Heart left ventricle (tissue), 16 donors: ENCODE data around the gene SCN8A. TPM values are rescaled to one million over a fixed set of nuclear protein-coding genes. Genes with fewer than 3 reads are reported as not detected.

ENCODE experiments used
- ATAC-seq, 4 donors: fragments of 200-7000 bp; cut with Tn5 transposase; one replicate each; pipeline ENCODE4 v1.9.1; 2020 to 2022; ENCODE audit warnings: moderate library complexity in 4 of 4, mild to moderate bottlenecking in 3 of 4, moderate number of reproducible peaks in 1 of 4
- DNase-seq, 5 donors: peaks; one replicate each; pipeline ENCODE4 v3.0.0-alpha.2; 2020
- H3K27ac ChIP-seq, 12 donors: fragments of 200-600 bp; sonication (generic) in 4 of 12; one replicate each; pipeline versions ENCODE4 v1.5.0 to v1.8.0; 2016 to 2022; ENCODE audit warnings: mild to moderate bottlenecking in 2 of 12
- H3K27me3 ChIP-seq, 9 donors: fragments of 200-600 bp; sonication (generic) in 2 of 9; one replicate each; pipeline versions ENCODE4 v1.5.1 to v1.8.0; 2016 to 2022; ENCODE audit warnings: mild to moderate bottlenecking in 3 of 9
- H3K36me3 ChIP-seq, 9 donors: fragments of 200-600 bp; sonication (generic) in 2 of 9; one replicate each; pipeline versions ENCODE4 v1.5.0 to v1.8.0; 2018 to 2022; ENCODE audit warnings: mild to moderate bottlenecking in 2 of 9
- H3K4me1 ChIP-seq, 12 donors: fragments of 200-600 bp; sonication (generic) in 4 of 12; one replicate each; pipeline versions ENCODE4 v1.5.0 to v1.8.0; 2016 to 2022; ENCODE audit warnings: mild to moderate bottlenecking in 3 of 12
- H3K4me3 ChIP-seq, 12 donors: fragments of 200-600 bp; sonication (generic) in 4 of 12; one replicate each; pipeline versions ENCODE4 v1.5.0 to v1.8.0; 2017 to 2022; ENCODE audit warnings: mild to moderate bottlenecking in 9 of 12, moderate library complexity in 4 of 12
- H3K9me3 ChIP-seq, 12 donors: fragments of 200-600 bp; sonication (generic) in 4 of 12; one replicate each; pipeline versions ENCODE4 v1.5.0 to v1.8.0; 2016 to 2022; ENCODE audit warnings: mild to moderate bottlenecking in 1 of 12
- CTCF ChIP-seq, 12 donors: fragments of 200-600 bp; sonication (generic) in 4 of 12; IDR thresholded peaks; one replicate each; pipeline versions ENCODE4 v1.5.0 to v1.8.0; 2018 to 2022; ENCODE audit warnings: antibody characterized with exemption in 12 of 12, mild to moderate bottlenecking in 5 of 12
- POLR2A ChIP-seq, 2 donors: fragments of 450-650 bp; IDR thresholded peaks; one replicate each; pipeline ENCODE4 v1.6.1; 2017; ENCODE audit warnings: antibody characterized with exemption in 2 of 2, mild to moderate bottlenecking in 2 of 2, moderate library complexity in 2 of 2
- WGBS, 4 donors: extraction: QIAGEN DNeasy Blood & Tissue Kit in 2 of 4; methylation state at CpG; one replicate each; pipeline versions ENCODE4 v1.1.5 to v1.1.7; 2013 to 2018; 5-methylcytosine and 5-hydroxymethylcytosine counted together
- intact Hi-C, 10 donors: fragments of 100-400 bp; cut with DNase I; formaldehyde crosslinking; loops; one replicate each; pipeline versions ENCODE4 v1.11.1 to v1.14.2; 2022
- polyA plus RNA-seq, 2 donors: library from polyadenylated mRNA; stranded (reverse); fragments of 200-250 nt; gene quantifications; one replicate each; pipeline ENCODE4 v1.2.3, GENCODE V29; 2013
- total RNA-seq, 9 donors: library from RNA; depleted of rRNA in 2 of 9; stranded (reverse); fragments of >200 nt in 2 of 9; fragmentation: NEBNext Ultra II Directional in 3 of 9; extraction: Animal tissue kit (Norgen Biotek cat#: 25700) in 3 of 9; gene quantifications; one replicate each; pipeline versions ENCODE4 v1.1.0 to v1.2.4, GENCODE V29; 2016 to 2023
- donor health status: ischemic (EF 13 %, LVEDD 7.1; RV severe dilation, severe dysfunction).
- donor health status: healthy with polysubstance abuse.
- donor health status: DM: no; HTN: yes; CAD: no.
- donor health status: DM: no; HTN: no; CAD: no.
- donor health status: ischemic (EF 25% LVEDD 6.9; RV normal size, moderate dysfunction).
- donor health status: ischemic (EF 25% LVEDD 5.7; RV mildly dilated, moderate dysfunction).
- donor health status: healthy.
- donor health status: DM: yes; HTN: yes; CAD: no.
- donor health status: ischemic (EF 35%, LVEDD 5.7; RV mildly dilated, moderate dysfunction).
- donor health status: nonischemic (EF 11% LVEDD 7.7; RV severe dilation, severe dysfunction).
- donor health status: DM: yes; HTN: yes; CAD: no.
- donor health status: PGD.
- donor health status: ischemic (EF 29% LVEDD 5.4; RV normal size, mild dysfunction).
- donor health status: nonischemic (EF 23%, LVEDD 6.1; RV moderate dilation, normal function).

Gene SCN8A
- total and polyA plus RNA-seq, 11 donors: 0.17 to 0.97 (median 0.32) TPM

DNA sequence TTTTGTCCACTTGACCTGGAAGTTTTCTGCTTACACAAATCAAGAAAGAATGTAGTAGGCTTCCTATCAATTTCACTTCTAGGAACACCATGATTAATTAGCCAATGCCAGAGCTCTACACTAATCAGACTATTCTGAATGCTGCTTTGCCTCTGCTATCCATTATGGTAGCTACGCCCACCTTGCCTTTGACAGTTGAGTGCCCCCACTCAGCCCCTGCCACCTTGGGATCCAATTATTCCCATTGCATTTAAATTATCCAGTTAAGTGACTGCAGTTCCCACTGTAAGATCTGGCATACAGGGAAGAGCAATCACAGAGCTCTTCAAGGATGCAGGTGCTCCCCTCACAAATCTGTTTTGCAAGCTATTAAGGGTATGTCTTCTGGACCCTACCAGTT lies 210.0 kb downstream of the SCN8A start:
- 73 to 100% (median 94%) methylated on average over 1 of the region's 1 CpG for WGBS, 4 donors
- no peaks in the 10 kb centered on the region for H3K36me3 ChIP-seq
- intact Hi-C loops: no loop called here
- H3K4me1 ChIP-seq: no peaks in the 10 kb centered on the region
- ATAC-seq: no peak
- H3K4me3 ChIP-seq: no peak overlapping the region
- DNase-seq: no peak
- H3K27ac ChIP-seq: no peak overlapping the region
- H3K9me3 ChIP-seq: no peaks in the 10 kb centered on the region
- TF ChIP-seq CTCF (IDR thresholded peaks at IDR 0.05) (no peak), POLR2A (IDR thresholded peaks at IDR 0.05) (no peak)
- no peaks in the 10 kb centered on the region for H3K27me3 ChIP-seq

DNA sequence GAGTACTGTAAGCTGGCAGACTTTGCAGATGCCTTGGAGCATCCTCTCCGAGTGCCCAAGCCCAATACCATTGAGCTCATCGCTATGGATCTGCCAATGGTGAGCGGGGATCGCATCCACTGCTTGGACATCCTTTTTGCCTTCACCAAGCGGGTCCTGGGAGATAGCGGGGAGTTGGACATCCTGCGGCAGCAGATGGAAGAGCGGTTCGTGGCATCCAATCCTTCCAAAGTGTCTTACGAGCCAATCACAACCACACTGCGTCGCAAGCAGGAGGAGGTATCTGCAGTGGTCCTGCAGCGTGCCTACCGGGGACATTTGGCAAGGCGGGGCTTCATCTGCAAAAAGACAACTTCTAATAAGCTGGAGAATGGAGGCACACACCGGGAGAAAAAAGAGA lies 215.9 kb downstream of the SCN8A start:
- 92 to 95% (median 94%) methylated on average over 16 of the region's 16 CpGs for whole genome bisulfite sequencing, 4 donors
- ATAC-seq: no peak
- peaks cover 0 to 4% (median 0%) of the 10 kb centered on the region in 12 donors for H3K4me1 ChIP-seq
- no peaks in the 10 kb centered on the region for H3K9me3 ChIP-seq
- H3K27me3 ChIP-seq: no peaks in the 10 kb centered on the region
- DNase-seq: no peak
- no peak overlapping the region for H3K4me3 ChIP-seq
- H3K27ac ChIP-seq: no peak overlapping the region
- intact Hi-C loops: no loop called here
- no peaks in the 10 kb centered on the region for H3K36me3 ChIP-seq
- TF ChIP-seq CTCF (IDR thresholded peaks at IDR 0.05): no peak
- TF ChIP-seq POLR2A (IDR thresholded peaks at IDR 0.05): no peak

GRCh38 chr12:51809193-51809592 lies 218.2 kb downstream of the SCN8A start:
- Histone ChIP-seq H3K4me1 (peaks cover 0 to 8% (median 0%) of the 10 kb centered on the region in 12 donors), H3K27me3 (no peaks in the 10 kb centered on the region), H3K4me3 (no peak overlapping the region), H3K36me3 (no peaks in the 10 kb centered on the region), H3K27ac (no peak overlapping the region), H3K9me3 (no peaks in the 10 kb centered on the region)
- ATAC-seq (no peak), DNase-seq (no peak)
- intact Hi-C loops: no loop called here
- no peak for TF ChIP-seq CTCF (IDR thresholded peaks at IDR 0.05)
- TF ChIP-seq POLR2A (IDR thresholded peaks at IDR 0.05): no peak
- 79 to 86% (median 82%) methylated on average over 3 of the region's 3 CpGs for WGBS, 4 donors

DNA sequence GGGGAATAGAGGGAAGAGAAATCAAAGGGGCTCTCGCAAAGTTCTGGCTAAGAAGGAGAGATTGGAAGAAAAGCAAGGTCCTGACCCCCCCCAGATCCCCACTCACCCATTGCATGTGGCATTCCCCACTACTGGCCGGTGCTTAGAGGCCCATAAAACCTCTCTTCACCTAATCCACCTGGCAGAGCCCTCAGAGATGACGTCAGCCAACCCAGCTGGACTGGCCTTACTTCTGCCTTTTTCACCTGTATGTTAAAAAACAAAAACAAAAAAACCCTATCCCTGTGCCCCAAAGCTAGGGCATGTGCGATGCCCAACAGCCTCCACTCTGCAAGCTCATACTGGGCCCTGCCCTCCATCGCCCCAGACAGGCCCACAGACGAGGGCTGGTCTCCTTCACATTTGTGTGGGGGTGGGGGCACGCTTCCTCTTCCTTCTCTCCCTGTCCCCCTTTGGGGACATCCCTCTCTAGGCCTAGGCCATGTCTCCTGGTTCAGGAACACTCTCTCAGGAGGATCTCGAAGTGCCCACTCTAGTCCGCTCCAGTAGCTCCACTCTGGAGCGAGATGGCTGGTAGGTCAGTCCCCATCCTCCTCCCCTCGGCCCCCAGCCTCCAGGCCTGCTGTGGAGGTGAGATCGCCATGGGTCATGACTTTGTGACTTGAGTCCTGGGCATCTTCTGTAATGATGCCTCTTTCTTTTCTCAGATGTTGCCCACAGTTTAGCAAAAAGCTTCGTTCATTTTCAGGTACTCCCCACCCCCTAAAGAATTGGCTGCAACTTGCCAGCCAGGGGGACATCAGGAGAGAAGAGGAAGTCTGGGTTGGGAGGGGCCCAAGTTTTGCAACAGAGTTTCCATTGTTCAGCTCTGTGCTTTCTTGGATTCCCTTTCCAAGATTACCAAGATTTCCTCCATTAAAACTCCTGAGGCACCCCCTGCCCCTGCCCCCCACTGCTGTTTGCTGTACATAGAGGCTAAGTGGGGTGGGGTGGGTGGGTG lies 220.5 kb downstream of the SCN8A start:
- DNase-seq (no peak), ATAC-seq (no peak)
- Histone ChIP-seq H3K27me3 (peaks cover 0 to 10% (median 0%) of the 10 kb centered on the region in 9 donors), H3K9me3 (no peaks in the 10 kb centered on the region), H3K36me3 (no peaks in the 10 kb centered on the region), H3K27ac (no peak overlapping the region), H3K4me1 (peaks cover 0 to 19% (median 8%) of the 10 kb centered on the region in 12 donors), H3K4me3 (no peak overlapping the region)
- TF ChIP-seq CTCF (IDR thresholded peaks at IDR 0.05): no peak
- TF ChIP-seq POLR2A (IDR thresholded peaks at IDR 0.05): no peak
- WGBS, 4 donors: 74 to 80% (median 77%) methylated on average over 13 of the region's 13 CpGs
- intact Hi-C loops: loop anchor here in 6 of 10 donors (5.0 to 10.0 kb wide), 5 partner anchors 61 to 389 kb away; partner anchors contain the start of gene SLC4A8 (in 1 of the 6)
